HG02759 (cell line): ENCODE data around the gene PTGIS.
"Not testable (repeated sequence)": the region's sequence is repeated elsewhere in the genome, so short reads cannot be mapped to it uniquely, and the experiment has no call there.

ENCODE experiments used
- ATAC-seq: cut with Tn5 transposase; IDR thresholded peaks from one replicate; pipeline ENCODE4 v1.9.1; 2021; ENCODE audit warnings: mild to moderate bottlenecking, moderate library complexity; ENCODE audit not compliant: unreplicated experiment

PTGIS gene

GRCh38 chr20:49579874-49580812, 12.2 kb upstream of the PTGIS start:
- no peak for ATAC-seq

GRCh38 chr20:49579195-49579594, 11.3 kb upstream of the PTGIS start:
- no peak for ATAC-seq

GRCh38 chr20:49578436-49578835, 10.5 kb upstream of the PTGIS start:
- ATAC-seq: no peak

GRCh38 chr20:49575551-49576060, 7.7 kb upstream of the PTGIS start:
- no peak for ATAC-seq

- ATAC-seq: no peak
Observed at GRCh38 chr20:49573900-49574416, 6.0 kb upstream of the PTGIS start.

- no peak for ATAC-seq
Observed at GRCh38 chr20:49572857-49573256, 4.9 kb upstream of the PTGIS start.

- ATAC-seq: no peak
Observed at GRCh38 chr20:49571553-49571835, 3.6 kb upstream of the PTGIS start.

GRCh38 chr20:49570828-49571552, 3.1 kb upstream of the PTGIS start:
- no peak for ATAC-seq

GRCh38 chr20:49570161-49570827, 2.4 kb upstream of the PTGIS start:
- no peak for ATAC-seq

- no peak for ATAC-seq
Observed at GRCh38 chr20:49569411-49570115, 1.6 kb upstream of the PTGIS start.

GRCh38 chr20:49568278-49569151, 578 bp upstream of the PTGIS start:
- ATAC-seq: no peak

GRCh38 chr20:49566401-49567364, 1.3 kb downstream of the PTGIS start:
- ATAC-seq: no peak

GRCh38 chr20:49564991-49565390, 2.9 kb downstream of the PTGIS start:
- not testable (repeated sequence) for ATAC-seq

- no peak for ATAC-seq
Observed at GRCh38 chr20:49563015-49563980, 4.6 kb downstream of the PTGIS start.

- no peak for ATAC-seq
Observed at GRCh38 chr20:49562311-49563014, 5.5 kb downstream of the PTGIS start.

- ATAC-seq: no peak
Observed at GRCh38 chr20:49561806-49562205, 6.1 kb downstream of the PTGIS start.

- no peak for ATAC-seq
Observed at GRCh38 chr20:49561256-49561655, 6.7 kb downstream of the PTGIS start.
